Left cardiac atrium (tissue), 4 donors: ENCODE results near the gene RYR2. TPM values are rescaled to one million over a fixed set of nuclear protein-coding genes. Genes with fewer than 3 reads are reported as not detected.
"Not testable (repeated sequence)": the region's sequence is repeated elsewhere in the genome, so short reads cannot be mapped to it uniquely, and the experiment has no call there.

Experiments
- ATAC-seq, 2 donors: fragments of 200-7000 bp; cut with Tn5 transposase; one replicate each; pipeline ENCODE4 v1.9.1; 2020; ENCODE audit warnings: mild to moderate bottlenecking in 2 of 2, moderate library complexity in 2 of 2
- DNase-seq: peaks from one replicate; pipeline ENCODE4 v3.0.0-alpha.2; 2020
- intact Hi-C, 2 donors: fragments of 100-400 bp; cut with DNase I; formaldehyde crosslinking; loops; one replicate each; pipeline versions ENCODE4 v1.14.1 to v1.15.1; 2022 to 2023
- total RNA-seq, 2 donors: library from RNA; stranded (reverse); fragmentation: NEBNext Ultra II Directional; extraction: Animal tissue kit (Norgen Biotek cat#: 25700); gene quantifications; one replicate each; pipeline ENCODE4 v1.2.1, GENCODE V29; 2021
- donor health status: DM: no; HTN: yes; CAD: no.
- donor health status: DM: no; HTN: yes; CAD: no; lungs with severe emphysema.
- donor health status: DM: yes; HTN: yes; CAD: no.
- donor health status: Dilated cardiomyopathy.

The RYR2 gene
- total RNA-seq, 2 donors from 2014 or later = 433 to 446 TPM

DNA sequence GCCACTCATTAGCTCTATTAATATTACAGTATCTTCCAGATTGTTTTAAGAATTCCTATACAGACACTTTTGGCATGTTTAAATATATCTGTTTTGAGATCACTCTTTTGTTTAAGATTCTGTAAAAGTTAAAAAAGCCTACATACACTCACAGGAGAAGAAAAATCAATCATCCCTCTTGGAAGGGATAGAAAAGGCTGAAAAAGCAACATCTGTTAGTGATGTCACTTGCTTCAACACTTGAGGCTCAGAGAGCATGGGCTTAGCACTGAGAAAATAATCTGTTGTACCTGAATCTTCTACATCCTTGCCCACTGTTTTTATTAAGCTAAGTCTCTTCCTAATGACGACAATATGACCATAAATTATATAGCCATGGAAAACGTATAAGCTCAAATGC, 721.8 kb downstream of the RYR2 start:
- DNase-seq (no peak), ATAC-seq (no peak)
- intact Hi-C loops = no loop called here

DNA sequence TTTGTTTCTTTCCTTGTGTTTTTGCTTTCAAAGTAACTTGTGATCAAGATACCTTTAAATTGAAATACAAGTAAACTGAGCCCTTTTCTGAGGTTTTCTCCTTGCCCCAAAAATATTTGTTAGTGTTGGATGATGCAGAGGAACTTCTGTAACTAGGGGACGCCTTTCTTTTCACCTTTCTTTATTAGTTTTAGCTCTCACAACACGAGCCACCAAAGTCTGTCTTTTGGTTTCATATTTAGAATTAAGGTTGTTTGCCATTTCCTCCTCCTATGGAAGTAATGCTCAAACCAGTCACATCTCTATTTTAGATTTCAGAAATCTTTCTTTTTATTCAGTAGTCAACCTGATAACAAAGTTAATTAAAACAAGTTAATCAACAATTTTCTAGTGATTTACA, 727.9 kb downstream of the RYR2 start:
- no peak for DNase-seq
- ATAC-seq = no peak
- intact Hi-C loops = no loop called here

DNA sequence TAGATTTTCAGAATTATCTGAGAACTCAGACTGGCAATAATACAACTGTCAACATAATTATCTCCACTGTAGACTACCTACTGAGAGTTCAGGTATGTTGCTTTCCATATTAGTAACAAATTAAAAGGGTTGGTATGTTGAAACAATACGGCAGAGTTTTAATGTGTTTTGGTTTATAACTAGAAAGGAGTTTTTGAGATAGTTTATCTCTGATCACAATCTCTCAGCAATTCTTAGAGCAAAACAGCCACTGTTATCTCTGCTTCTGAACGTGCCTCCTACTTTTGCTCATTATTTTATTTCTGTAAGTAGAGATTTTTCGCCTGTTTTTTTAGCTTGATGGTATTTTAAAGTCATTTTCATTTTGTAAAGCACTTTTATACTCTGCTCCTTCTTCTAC, 730.0 kb downstream of the RYR2 start:
- DNase-seq (no peak), ATAC-seq (no peak)
- intact Hi-C loops = no loop called here

DNA sequence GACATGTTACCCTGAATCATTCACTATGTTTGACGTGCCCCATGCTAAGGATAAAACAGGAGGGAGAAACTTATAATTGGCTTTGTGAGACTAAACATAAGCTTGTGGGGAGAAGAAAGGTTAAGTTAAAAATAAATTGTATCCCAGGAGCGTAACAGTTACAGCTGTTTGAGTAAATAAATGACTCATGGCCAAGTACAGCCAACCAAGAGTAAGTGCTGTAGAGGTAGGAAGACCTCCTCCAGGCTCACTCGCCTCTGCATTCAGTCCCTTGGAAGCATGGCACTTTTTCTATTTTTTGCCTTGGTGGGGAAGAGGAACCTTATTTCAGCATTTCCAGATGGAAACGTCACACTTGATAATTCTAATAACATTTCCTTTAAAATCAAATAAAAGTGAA, 732.3 kb downstream of the RYR2 start:
- DNase-seq = no peak
- ATAC-seq = peak in 1 of 2 donors; percentile 64
- intact Hi-C loops = no loop called here

DNA sequence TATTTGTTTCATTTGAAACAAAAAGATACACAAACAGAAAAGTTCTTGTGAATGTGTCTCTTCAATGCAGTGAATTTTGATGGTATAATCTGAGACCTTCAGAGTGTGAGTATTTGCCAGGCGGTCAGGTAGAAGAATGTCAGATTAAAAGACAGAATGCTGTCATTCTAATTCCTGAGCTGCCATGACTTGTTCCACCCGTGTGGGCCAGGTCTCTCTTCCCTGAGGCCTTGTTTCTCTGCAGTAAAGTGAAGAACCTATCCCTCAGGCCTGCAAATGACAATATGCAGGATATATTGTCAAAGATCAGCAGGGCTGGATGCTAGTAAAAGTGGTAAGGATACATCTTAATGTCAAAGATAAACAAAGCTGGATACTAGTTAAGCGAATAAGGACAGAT, 737.4 kb downstream of the RYR2 start:
- intact Hi-C loops = no loop called here
- ATAC-seq = no peak

DNA sequence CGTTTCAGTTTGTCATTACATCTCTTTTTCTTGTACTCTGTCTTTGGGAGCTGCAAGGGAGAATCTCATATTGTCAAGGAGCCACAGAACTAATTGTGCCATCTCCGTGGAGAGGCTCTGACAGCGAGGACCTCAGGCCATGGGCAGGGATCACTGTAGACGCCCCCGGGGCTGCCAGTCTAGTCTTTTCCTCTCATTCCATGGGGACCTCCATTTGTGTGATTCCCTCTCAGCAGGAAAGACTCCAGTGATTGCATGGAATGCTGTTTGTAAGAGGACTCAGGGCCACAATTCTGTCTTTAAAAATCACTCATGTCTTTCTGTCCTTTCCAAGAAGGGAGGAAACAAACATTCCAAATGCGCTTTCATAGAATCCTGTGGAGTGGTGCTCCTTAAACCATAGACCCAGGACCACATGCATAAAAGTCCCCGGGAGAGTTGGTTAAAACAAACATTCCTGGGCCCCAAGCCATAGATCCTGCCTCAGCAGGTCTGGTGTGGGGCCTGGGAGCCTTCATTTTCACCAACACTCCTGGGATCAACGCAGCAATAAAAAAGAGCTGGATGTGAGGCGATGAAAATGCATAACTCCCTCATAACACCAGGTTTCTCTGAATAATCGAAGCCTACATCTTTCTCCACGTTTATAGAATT, 744.2 kb downstream of the RYR2 start:
- ATAC-seq (no peak), DNase-seq (no peak)
- intact Hi-C loops = no loop called here

More for the DNA sequence above, 737.4 kb downstream of the RYR2 start:
- DNase-seq = no peak

DNA sequence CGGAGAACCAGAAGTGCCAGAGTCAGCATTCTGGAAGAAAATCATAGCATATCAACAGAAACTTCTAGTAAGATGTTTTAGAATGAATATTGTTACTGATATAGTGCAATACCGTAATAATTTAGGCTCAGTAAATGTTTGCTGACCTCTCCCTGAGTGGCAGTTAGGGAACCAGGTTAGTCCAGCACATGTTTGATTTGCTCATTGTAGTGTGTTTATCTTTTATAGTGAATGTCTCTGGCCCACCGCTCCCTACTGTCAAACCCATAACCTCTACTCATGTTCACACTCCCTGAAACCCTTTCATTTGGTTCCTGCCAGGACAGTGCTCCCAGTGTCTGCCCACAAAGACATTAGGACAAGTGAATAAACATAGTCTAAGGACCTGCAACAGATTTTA, 746.1 kb downstream of the RYR2 start:
- intact Hi-C loops = no loop called here
- ATAC-seq (no peak), DNase-seq (no peak)

DNA sequence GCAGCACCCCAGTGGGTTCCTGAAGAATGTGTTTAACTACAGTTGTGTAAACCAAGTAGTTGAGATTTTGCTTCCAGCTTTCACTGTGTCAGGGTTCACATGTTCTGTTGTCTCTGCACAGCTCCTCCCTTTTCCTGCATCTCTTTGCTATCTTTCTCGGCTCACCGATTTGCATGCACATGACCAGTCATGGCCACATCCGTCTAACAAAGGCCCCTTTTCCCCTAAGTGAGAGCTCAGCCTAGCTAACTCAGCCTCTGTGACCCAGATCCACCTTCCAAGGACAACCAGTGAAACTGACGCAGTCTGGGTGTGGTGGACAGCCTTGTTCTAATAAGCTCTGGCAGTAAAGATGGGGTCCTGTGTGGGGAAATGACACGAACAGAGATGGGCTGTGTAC, 747.6 kb downstream of the RYR2 start:
- no peak for DNase-seq
- intact Hi-C loops = no loop called here
- ATAC-seq = peak; percentile 9 to 36

DNA sequence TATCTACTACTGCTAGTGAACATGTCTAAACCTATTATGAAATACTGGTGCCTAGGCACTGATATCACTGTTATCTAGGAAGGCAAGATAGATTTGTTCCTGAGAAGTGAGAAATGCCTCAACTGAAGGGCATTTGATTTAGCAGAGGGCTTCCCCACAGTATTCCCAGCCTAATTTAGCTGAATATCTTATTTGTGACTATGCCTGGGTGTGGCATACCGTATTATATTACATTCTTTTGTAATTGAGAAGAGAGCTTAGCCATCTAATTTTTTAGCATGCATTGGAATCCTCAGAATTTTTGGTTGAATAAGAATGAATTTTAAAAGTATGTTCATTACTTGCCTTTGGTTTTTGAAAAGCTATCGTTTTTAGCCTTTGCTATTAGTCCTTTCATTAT, 749.6 kb downstream of the RYR2 start:
- DNase-seq (no peak), ATAC-seq (peak; percentile 20 to 53)
- intact Hi-C loops = no loop called here

DNA sequence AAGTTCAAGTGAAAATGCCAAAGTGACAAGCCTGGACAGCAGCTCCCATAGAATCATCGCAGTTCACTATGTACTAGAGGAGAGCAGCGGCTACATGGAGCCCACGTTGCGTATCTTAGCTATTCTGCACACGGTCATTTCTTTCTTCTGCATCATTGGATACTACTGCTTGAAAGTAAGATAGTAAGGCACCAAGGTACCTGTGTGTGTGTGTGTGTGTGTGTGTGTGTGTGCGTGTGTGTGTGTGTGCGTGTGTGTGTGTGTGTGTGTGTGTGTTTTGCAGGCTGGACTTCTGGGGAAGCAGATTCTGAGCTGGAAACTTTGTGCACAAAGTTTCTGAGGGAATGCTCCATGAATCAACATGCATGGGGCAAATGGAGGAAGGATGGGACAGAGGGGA, 750.2 kb downstream of the RYR2 start:
- intact Hi-C loops = no loop called here
- DNase-seq (no peak), ATAC-seq (no peak)

DNA sequence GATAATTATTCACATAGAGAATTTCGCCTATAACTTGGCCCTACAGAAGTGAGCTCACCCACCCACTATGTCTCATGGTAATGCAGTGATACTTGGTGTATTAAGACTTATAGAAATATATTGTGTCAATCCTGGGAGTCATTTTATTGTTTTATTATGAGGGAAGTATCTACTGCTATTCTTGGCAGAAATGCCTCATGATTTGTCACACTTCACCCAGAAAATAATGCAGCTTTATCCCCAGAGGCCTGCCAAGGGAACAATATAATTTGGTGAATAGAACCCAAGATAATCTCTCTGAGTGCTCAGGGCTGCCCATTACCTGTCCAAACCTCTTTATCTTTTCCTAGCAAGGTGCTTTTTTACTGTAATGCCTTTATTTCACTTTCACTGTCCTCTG, 750.7 kb downstream of the RYR2 start:
- ATAC-seq = no peak
- no peak for DNase-seq
- intact Hi-C loops = no loop called here

DNA sequence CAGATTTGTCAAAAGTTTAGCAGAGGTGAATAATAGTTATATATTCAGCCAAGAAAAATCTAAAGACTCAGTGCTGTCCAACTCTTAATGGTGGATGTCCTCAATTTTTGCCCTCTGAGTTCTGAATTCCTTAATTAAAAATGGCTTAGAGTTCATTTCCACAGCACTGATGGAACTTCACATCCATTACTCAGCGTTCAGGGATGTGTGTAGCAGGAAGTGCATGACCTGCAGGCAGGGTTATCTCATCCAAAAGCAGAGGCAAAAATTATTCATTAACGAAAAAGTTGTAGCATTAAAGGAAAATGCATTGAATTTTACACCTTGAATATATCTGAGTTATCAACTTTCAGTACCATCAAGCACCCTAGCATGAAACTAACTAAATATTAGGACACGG, 752.1 kb downstream of the RYR2 start:
- DNase-seq (no peak), ATAC-seq (peak in 1 of 2 donors; percentile 25)
- intact Hi-C loops = no loop called here

DNA sequence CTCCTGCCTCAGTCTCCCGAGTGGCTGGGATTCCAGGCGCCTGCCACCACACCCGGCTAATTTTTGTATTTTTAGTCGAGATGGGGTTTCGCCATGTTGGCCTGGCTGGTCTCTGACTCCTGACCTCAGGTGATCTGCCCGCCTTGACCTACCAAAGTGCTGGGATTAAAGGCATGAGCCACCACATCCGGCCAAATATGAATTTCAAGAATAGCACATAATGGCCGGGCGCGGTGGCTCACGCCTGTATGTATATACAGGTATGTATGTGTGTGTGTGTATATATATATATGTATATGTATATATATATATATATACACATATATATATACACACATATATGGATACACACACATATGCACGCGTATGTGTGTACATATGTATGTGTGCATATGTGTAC, 753.6 kb downstream of the RYR2 start:
- no peak for DNase-seq
- intact Hi-C loops = no loop called here
- ATAC-seq = no peak

DNA sequence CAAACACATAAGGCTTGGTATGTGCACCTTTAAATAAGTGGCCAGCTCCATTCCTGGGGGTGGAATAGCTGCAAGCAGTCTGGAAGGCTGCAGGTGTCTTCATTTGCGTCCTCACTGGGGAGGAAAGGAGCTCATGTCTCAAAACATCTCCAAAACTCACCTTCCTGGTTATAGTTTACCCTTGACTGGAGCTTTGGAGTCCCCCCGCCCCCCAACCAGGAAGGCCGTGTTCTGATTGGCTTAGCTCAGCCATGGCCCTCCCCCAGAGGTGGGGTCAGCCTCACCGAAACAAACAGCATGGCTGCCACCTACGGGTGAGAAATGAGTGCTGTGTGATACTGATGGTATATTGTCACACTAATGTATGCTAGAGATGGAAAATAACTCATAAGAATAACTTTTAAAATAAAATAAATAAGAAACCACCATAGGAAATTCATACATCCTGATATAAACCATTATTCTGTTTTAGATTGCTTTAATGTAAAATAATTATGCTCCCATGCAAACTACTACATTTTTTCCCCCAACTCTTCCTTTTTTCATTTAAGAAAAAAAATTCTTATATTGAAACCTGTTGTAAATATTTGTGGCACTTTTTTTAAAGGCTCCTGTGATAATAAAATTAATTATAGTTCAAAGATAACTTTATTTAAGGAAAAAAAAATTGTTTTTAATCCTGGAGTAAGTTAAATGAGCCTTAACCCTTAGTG, 757.9 kb downstream of the RYR2 start:
- ATAC-seq = peak; percentile 71

DNA sequence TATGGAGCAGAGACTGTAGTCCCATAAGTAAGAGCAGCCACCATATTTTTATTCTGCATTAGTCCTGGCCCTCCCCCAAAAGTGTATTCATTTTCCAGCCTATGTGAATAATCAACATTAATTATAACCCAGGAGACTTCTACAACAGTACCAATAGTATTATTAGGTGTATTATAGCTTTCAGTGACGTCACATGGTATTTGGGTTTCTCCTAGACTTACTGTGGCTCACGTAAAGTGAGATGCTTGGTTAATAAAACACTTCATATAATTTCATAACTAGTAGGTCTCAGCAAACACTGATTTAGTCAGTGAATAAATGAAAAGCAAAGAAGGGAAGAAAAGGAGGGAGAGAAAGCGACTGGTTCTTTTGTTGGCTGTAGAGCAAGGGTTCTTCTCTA, 762.5 kb downstream of the RYR2 start:
- intact Hi-C loops = no loop called here

More for the DNA sequence above, 757.9 kb downstream of the RYR2 start:
- DNase-seq = peak; percentile 31
- intact Hi-C loops = no loop called here

DNA sequence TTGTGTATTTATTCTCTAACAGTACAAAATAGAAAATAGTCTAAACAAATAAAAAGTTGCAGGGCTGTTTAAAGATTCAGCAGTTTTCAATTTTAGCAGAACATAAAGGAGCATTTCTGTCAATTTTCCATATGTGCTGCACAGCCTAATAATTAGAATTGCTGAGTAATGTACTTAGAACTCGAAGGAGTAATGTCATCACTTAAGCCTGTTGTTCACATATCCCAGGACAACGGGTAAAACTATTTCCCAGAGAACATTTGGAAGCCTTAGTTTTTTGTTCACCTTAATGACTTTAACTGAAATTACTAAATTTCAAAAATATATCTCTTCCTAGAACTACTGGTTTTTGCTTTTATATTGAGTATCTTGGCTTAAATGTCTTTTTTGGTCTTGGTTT, 767.1 kb downstream of the RYR2 start:
- no peak for ATAC-seq
- DNase-seq = no peak
- intact Hi-C loops = no loop called here

More for the DNA sequence above, 762.5 kb downstream of the RYR2 start:
- ATAC-seq = no peak
- no peak for DNase-seq

DNA sequence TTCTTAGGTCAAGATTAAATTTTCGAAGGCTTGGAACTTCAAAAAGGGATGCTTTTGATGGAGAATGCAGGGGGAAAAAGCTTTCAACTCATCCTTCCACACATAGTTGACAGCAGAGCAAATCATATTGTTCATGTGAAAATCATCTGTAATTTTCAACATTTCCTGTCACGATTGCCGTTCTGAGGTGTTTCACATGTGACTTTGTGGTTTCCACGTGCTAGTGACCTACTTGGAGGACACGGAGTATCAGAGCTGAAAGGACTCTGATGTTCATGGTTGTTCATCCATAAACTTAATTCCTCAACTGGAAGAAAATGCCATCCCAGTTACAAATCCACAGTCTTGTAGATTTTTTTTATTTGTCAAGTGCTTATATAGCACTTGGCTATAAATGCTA, 769.6 kb downstream of the RYR2 start:
- DNase-seq = no peak
- no peak for ATAC-seq
- intact Hi-C loops = no loop called here

DNA sequence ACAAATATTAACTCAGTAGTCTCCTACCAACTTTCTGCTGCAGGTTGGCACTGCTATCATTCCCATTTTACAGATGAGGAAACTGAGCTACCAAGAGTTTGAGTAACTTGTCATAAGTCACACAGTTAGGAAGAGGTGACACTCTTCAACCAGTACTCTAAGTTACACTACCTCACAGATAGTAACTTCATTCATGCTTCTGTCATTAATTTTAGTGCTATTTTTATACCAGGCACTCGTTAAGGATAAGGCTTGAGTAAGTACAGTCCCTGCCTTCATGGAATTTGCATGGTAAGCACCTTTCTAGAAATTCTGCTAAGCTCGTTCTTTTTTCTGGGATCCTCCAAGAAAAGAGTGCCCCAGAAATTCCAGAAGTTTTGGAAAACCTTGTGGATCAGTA, 770.1 kb downstream of the RYR2 start:
- intact Hi-C loops = no loop called here
- DNase-seq = no peak
- peak; percentile 42 to 66 for ATAC-seq

DNA sequence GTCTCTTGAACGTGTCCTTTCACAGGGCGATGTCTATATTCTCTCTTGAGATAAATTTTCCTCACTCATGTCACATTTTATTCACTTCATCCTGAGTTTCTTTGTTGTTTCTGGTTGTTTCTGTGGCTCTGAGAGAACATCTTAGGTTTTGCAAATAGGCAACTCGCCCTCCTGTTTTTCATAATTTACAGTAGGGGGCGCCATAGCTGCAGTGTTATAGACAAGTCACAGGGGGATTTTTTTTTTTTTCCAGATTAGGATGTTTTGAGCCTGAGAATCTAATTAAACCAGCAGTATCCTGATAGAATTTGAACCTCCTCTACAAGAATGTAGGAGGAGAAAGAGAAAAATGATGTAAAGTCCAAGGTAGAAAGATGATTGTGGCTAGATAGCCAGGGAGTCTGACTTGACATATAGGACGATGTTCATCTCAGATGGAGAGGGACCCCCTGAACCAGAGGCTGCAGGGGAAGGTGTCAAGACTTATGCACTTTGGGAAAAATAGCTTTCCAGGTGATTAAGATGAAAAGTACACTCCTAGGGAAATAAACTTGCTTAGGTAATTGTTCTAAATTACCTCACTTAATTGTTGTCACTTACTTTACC, 772.4 kb downstream of the RYR2 start:
- intact Hi-C loops = no loop called here
- no peak for DNase-seq
- no peak for ATAC-seq

DNA sequence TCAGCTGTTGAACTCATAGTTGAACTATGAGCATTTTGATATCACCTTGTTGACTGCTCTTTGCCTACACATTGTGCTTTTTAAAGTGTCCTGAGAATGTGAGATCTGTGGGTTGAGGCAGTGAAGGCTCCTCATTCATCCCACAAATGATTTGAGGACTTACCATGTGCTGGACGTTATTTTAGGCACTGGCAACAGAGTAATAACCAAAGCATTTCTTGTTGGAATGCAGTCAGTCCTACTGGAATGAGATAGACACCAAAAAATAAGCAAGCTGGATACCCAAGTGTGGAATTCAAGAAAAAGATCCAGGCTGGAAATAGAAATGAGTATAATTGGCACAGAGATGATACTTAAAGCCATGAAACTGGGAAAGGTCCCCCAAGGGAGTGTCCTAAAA, 775.3 kb downstream of the RYR2 start:
- intact Hi-C loops = no loop called here
- no peak for DNase-seq
- peak in 1 of 2 donors; percentile 10 for ATAC-seq

DNA sequence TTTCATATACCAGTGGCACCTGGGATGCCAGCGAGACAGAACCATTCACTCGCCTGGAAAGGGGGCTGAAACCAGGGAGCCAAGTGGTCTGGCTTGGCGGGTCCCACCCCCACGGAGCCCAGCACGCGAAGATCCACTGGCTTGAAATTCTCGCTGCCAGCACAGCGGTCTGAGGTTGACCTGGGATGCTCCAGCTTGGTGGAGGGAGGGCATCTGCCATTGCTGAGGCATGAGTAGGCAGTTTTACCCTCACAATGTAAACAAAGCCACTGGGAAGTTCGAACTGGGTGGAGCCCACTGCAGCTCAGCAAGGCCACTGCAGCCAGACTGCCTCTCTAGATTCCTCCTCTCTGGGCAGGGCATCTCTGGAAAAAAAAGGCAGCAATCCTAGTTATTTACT, 778.6 kb downstream of the RYR2 start:
- DNase-seq, intact Hi-C loops, ATAC-seq: not testable (repeated sequence)
